Activated B cell treated with CpG ODN at 0.5 μM for 24 hours (primary cell): ENCODE results near the gene POU5F1. TPM values are rescaled to one million over a fixed set of nuclear protein-coding genes. Genes with fewer than 3 reads are reported as not detected.
A peak's percentile ranks its signal among the peaks of the same experiment; 100 is the strongest.

Experiments
- ATAC-seq: fragments of 200-7000 bp; cut with Tn5 transposase; one replicate; pipeline ENCODE4 v1.10.0; 2021; ENCODE audit warnings: low read depth, mild to moderate bottlenecking, moderate library complexity
- CTCF ChIA-PET: fragments of 350-600 bp; sonication (Branson Sonifier 250); formaldehyde crosslinking; loops from one replicate; lab custom pipeline; 2021; ENCODE audit warnings: antibody characterized with exemption; lab: Charles Lee
- POLR2A ChIA-PET: fragments of 350-600 bp; sonication (Branson Sonifier 250); formaldehyde crosslinking; loops from one replicate; lab custom pipeline; 2021; ENCODE audit warnings: antibody characterized with exemption; lab: Charles Lee
- DNase-seq: peaks from one replicate; pipeline ENCODE4 v3.0.0; 2022
- H3K27ac Mint-ChIP-seq: one replicate; pipeline ENCODE4 v1.8.0; 2020; ENCODE audit warnings: mixed read lengths
- H3K27me3 Mint-ChIP-seq: one replicate; pipeline ENCODE4 v1.8.0; 2021; ENCODE audit warnings: mixed read lengths
- H3K36me3 Mint-ChIP-seq: one replicate; pipeline ENCODE4 v1.8.0; 2021; ENCODE audit warnings: low read depth, mixed read lengths
- H3K4me1 Mint-ChIP-seq: one replicate; pipeline ENCODE4 v1.8.0; 2021; ENCODE audit warnings: mixed read lengths
- H3K4me3 Mint-ChIP-seq: one replicate; pipeline ENCODE4 v1.8.0; 2020; ENCODE audit warnings: mild to moderate bottlenecking, mixed read lengths
- H3K9me3 Mint-ChIP-seq: one replicate; pipeline ENCODE4 v1.8.0; 2020; ENCODE audit warnings: mixed read lengths
- intact Hi-C: fragments of 100-400 bp; cut with micrococcal nuclease; formaldehyde crosslinking; loops from one replicate; pipeline ENCODE4 v1.15.1; 2024
- total RNA-seq: library from RNA; stranded (reverse); gene quantifications from 2 replicates; pipeline ENCODE4 v1.2.3, GENCODE V29; 2022
- TF ChIP-seq, protein P1 (sequence below): fragments of 200-600 bp; IDR thresholded peaks from one replicate; pipeline ENCODE4 v1.8.0; 2022; ENCODE audit warnings: antibody characterized with exemption, mild to moderate bottlenecking

POU5F1 gene
- total RNA-seq, 1 donor from 2014 or later = 4.7 TPM

DNA sequence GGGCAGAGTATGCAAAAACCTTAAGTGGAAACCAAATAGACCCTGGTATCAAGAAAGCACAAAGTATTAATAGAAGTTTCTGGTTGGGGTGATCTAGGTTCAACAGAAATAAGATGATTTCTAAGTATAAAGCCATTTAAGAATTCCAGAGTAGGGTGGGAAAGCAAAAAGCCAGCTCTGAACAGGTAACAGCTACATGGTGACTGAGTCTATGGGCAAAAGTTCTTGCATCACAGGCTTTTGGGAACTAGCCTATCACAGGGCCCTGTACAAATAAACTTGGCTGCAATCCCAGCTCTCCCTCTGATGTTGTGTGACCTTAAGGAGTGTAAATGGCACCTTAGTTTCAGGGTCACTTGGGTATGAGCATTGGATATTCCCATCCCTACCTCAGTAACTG lies 6.6 kb downstream of the POU5F1 start:
- peaks cover 6% of the 10 kb centered on the region for H3K36me3 Mint-ChIP-seq
- DNase-seq (no peak), ATAC-seq (no peak)
- no peaks in the 10 kb centered on the region for H3K27me3 Mint-ChIP-seq
- ChIA-PET CTCF (interaction anchor here (2.2 kb wide), 1 partner anchor 28 kb away, joined by 6 read pairs; no protein-coding TSS in a partner anchor), POLR2A (interaction anchor here (0.6 to 1.2 kb wide), 3 partner anchors 24 to 549 kb away, joined by 4 to 6 read pairs (median 4); no protein-coding TSS in a partner anchor)
- H3K9me3 Mint-ChIP-seq = no peaks in the 10 kb centered on the region
- TF ChIP-seq, protein P1, sequence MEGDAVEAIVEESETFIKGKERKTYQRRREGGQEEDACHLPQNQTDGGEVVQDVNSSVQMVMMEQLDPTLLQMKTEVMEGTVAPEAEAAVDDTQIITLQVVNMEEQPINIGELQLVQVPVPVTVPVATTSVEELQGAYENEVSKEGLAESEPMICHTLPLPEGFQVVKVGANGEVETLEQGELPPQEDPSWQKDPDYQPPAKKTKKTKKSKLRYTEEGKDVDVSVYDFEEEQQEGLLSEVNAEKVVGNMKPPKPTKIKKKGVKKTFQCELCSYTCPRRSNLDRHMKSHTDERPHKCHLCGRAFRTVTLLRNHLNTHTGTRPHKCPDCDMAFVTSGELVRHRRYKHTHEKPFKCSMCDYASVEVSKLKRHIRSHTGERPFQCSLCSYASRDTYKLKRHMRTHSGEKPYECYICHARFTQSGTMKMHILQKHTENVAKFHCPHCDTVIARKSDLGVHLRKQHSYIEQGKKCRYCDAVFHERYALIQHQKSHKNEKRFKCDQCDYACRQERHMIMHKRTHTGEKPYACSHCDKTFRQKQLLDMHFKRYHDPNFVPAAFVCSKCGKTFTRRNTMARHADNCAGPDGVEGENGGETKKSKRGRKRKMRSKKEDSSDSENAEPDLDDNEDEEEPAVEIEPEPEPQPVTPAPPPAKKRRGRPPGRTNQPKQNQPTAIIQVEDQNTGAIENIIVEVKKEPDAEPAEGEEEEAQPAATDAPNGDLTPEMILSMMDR = no peak
- no peak overlapping the region for H3K4me3 Mint-ChIP-seq
- intact Hi-C loops = no loop called here
- H3K27ac Mint-ChIP-seq = peak overlapping the region; percentile 59
- peaks cover 34% of the 10 kb centered on the region for H3K4me1 Mint-ChIP-seq

GRCh38 chr6:31162463-31163165 lies 7.9 kb downstream of the POU5F1 start:
- no peak for ATAC-seq
- no peak overlapping the region for H3K4me3 Mint-ChIP-seq
- H3K27me3 Mint-ChIP-seq = no peaks in the 10 kb centered on the region

GRCh38 chr6:31161216-31162126 lies 9.0 kb downstream of the POU5F1 start:
- Mint-ChIP-seq H3K9me3 (no peaks in the 10 kb centered on the region), H3K36me3 (peaks cover 9% of the 10 kb centered on the region), H3K27ac (no peak overlapping the region), H3K4me1 (peaks cover 54% of the 10 kb centered on the region), H3K4me3 (no peak overlapping the region), H3K27me3 (no peaks in the 10 kb centered on the region)
- DNase-seq = no peak
- no peak for ATAC-seq
- CTCF ChIA-PET = no interaction called here
- TF ChIP-seq, protein P1 = no peak
- POLR2A ChIA-PET = interaction anchor here (0.6 kb wide), 1 partner anchor 301 kb away, joined by 4 read pairs; no protein-coding TSS in a partner anchor
- intact Hi-C loops = no loop called here

More at GRCh38 chr6:31162463-31163165, 7.9 kb downstream of the POU5F1 start:
- TF ChIP-seq, protein P1 = no peak
- POLR2A ChIA-PET = interaction anchor here (0.5 to 0.6 kb wide), 2 partner anchors 24 to 443 kb away, joined by 3 to 10 read pairs; no protein-coding TSS in a partner anchor
- no peak overlapping the region for H3K27ac Mint-ChIP-seq
- H3K9me3 Mint-ChIP-seq = no peaks in the 10 kb centered on the region
- peaks cover 9% of the 10 kb centered on the region for H3K36me3 Mint-ChIP-seq
- intact Hi-C loops = no loop called here
- CTCF ChIA-PET = no interaction called here
- no peak for DNase-seq
- peaks cover 46% of the 10 kb centered on the region for H3K4me1 Mint-ChIP-seq

DNA sequence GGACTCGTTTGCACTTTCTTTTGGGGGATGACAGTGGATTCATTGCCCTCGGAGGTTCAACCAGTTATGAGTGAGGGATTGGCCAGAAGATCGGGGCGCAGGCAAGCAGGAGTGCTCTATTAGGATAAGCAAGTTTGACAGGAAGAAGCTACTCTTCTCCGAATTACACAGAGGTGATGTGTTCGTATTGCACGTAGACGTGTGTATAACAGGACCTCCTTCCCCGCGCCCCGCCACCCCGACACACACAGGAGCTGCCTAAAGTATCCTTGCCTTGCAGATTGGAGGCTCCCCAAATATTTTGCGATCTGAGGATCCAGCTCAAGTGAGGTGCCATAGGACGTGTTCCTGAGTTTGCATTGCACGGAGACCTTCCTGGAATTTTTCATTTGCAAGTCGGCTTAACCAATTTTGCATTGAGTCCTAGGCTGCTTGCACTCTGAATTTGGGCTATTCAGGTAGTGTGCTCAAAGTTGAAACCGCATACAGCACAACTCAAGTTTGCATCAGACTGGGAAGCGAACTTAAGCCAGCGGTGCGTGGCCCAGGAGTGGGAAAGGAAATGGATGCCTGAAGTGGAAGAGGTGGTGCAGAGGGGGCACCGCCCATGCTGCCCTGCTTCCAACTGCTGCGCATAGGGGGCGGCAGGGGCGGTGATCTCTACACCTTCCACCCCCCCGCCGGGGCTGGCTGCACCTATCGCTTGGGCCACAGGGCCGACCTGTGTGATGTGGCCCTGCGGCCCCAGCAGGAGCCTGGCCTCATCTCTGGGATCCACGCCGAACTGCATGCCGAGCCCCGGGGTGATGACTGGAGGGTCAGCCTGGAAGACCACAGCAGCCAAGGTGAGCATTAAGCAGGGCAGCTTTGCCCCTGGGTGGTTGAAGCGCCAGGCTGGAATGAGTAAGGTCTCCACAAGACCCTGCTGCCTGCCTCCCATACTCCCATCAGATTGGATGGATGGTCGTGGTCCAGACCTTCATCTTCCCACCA lies 11.3 kb downstream of the POU5F1 start:
- peaks cover 42% of the 10 kb centered on the region for H3K4me1 Mint-ChIP-seq
- POLR2A ChIA-PET = interaction anchor here (0.6 to 2.3 kb wide), 9 partner anchors 12 to 1019 kb away, joined by 3 to 20 read pairs (median 4); partner anchors contain the start of genes HLA-C and VARS2
- DNase-seq = no peak
- H3K36me3 Mint-ChIP-seq = peaks cover 20% of the 10 kb centered on the region
- H3K9me3 Mint-ChIP-seq = no peaks in the 10 kb centered on the region
- TF ChIP-seq, protein P1 = no peak
- no peaks in the 10 kb centered on the region for H3K27me3 Mint-ChIP-seq
- CTCF ChIA-PET = interaction anchor here (0.6 to 2.1 kb wide), 3 partner anchors 32 to 762 kb away, joined by 3 to 9 read pairs (median 4); no protein-coding TSS in a partner anchor
- intact Hi-C loops = loop anchor here (1.0 to 5.0 kb wide), 4 partner anchors 22 to 1217 kb away; partner anchors contain the start of gene HLA-A
- peak overlapping the region; percentile 95 for H3K4me3 Mint-ChIP-seq
- no peak for ATAC-seq
- peak overlapping the region; percentile 90 for H3K27ac Mint-ChIP-seq
